ENCODE results near the gene TRIM24.

Gene TRIM24

GRCh38 chr7:138575897-138576428 lies 115.9 kb downstream of the TRIM24 start:
- no peak for DNase-seq (ENCODE audit: low spot score)

- DNase-seq (ENCODE audit: low spot score): no peak
Observed at GRCh38 chr7:138579136-138579535, 119.1 kb downstream of the TRIM24 start.

- no peak for DNase-seq (ENCODE audit: low spot score)
Observed at GRCh38 chr7:138579671-138580070, 119.6 kb downstream of the TRIM24 start.

GRCh38 chr7:138581065-138581464 lies 121.0 kb downstream of the TRIM24 start:
- no peak for DNase-seq (ENCODE audit: low spot score)

GRCh38 chr7:138584283-138584682 lies 124.2 kb downstream of the TRIM24 start:
- DNase-seq (ENCODE audit: low spot score): no peak

GRCh38 chr7:138584696-138585095 lies 124.6 kb downstream of the TRIM24 start:
- no peak for DNase-seq (ENCODE audit: low spot score)

- no peak for DNase-seq (ENCODE audit: low spot score)
Observed at GRCh38 chr7:138585283-138585993, 125.4 kb downstream of the TRIM24 start.

- no peak for DNase-seq (ENCODE audit: low spot score)
Observed at GRCh38 chr7:138587485-138587884, 127.4 kb downstream of the TRIM24 start.

GRCh38 chr7:138588986-138589385 lies 128.9 kb downstream of the TRIM24 start:
- DNase-seq (ENCODE audit: low spot score): no peak

GRCh38 chr7:138590154-138590553 lies 130.1 kb downstream of the TRIM24 start:
- no peak for DNase-seq (ENCODE audit: low spot score)

- no peak for DNase-seq (ENCODE audit: low spot score)
Observed at GRCh38 chr7:138595454-138595853, 135.4 kb downstream of the TRIM24 start.

GRCh38 chr7:138602451-138602850 lies 142.4 kb downstream of the TRIM24 start:
- no peak for DNase-seq (ENCODE audit: low spot score)

- no peak for DNase-seq (ENCODE audit: low spot score)
Observed at GRCh38 chr7:138603549-138604318, 143.7 kb downstream of the TRIM24 start.

- no peak for DNase-seq (ENCODE audit: low spot score)
Observed at GRCh38 chr7:138606236-138606635, 146.2 kb downstream of the TRIM24 start.

- no peak for DNase-seq (ENCODE audit: low spot score)
Observed at GRCh38 chr7:138607216-138608126, 147.4 kb downstream of the TRIM24 start.

GRCh38 chr7:138608275-138608674 lies 148.2 kb downstream of the TRIM24 start:
- DNase-seq (ENCODE audit: low spot score): no peak

- DNase-seq (ENCODE audit: low spot score): no peak
Observed at GRCh38 chr7:138610671-138611170, 150.7 kb downstream of the TRIM24 start.

- no peak for DNase-seq (ENCODE audit: low spot score)
Observed at GRCh38 chr7:138613630-138614029, 153.6 kb downstream of the TRIM24 start.

GRCh38 chr7:138616085-138616484 lies 156.0 kb downstream of the TRIM24 start:
- no peak for DNase-seq (ENCODE audit: low spot score)

GRCh38 chr7:138618506-138618905 lies 158.4 kb downstream of the TRIM24 start:
- DNase-seq (ENCODE audit: low spot score): no peak

GRCh38 chr7:138618933-138619332 lies 158.9 kb downstream of the TRIM24 start:
- no peak for DNase-seq (ENCODE audit: low spot score)

- no peak for DNase-seq (ENCODE audit: low spot score)
Observed at GRCh38 chr7:138622841-138623240, 162.8 kb downstream of the TRIM24 start.

All from LoVo (cell line).